Measurements from ENCODE around the gene PARD3B. TPM values are rescaled to one million over a fixed set of nuclear protein-coding genes. Genes with fewer than 3 reads are reported as not detected.

PARD3B gene
- total RNA-seq, 1 donor from 2014 or later, result 29.7 TPM

GRCh38 chr2:204570421-204570820, 25.1 kb downstream of the PARD3B start:
- Mint-ChIP-seq H3K36me3 (ENCODE audit: insufficient read depth) (no peaks in the 10 kb centered on the region), H3K27ac (no peak overlapping the region), H3K4me3 (ENCODE audit: low read depth) (no peak overlapping the region), H3K9me3 (ENCODE audit: low read depth) (no peaks in the 10 kb centered on the region), H3K27me3 (no peaks in the 10 kb centered on the region), H3K4me1 (ENCODE audit: low read depth) (peaks cover 12% of the 10 kb centered on the region)
- DNase-seq (ENCODE audit: low spot score, unreplicated experiment), result no peak
- TF ChIP-seq, protein P1, sequence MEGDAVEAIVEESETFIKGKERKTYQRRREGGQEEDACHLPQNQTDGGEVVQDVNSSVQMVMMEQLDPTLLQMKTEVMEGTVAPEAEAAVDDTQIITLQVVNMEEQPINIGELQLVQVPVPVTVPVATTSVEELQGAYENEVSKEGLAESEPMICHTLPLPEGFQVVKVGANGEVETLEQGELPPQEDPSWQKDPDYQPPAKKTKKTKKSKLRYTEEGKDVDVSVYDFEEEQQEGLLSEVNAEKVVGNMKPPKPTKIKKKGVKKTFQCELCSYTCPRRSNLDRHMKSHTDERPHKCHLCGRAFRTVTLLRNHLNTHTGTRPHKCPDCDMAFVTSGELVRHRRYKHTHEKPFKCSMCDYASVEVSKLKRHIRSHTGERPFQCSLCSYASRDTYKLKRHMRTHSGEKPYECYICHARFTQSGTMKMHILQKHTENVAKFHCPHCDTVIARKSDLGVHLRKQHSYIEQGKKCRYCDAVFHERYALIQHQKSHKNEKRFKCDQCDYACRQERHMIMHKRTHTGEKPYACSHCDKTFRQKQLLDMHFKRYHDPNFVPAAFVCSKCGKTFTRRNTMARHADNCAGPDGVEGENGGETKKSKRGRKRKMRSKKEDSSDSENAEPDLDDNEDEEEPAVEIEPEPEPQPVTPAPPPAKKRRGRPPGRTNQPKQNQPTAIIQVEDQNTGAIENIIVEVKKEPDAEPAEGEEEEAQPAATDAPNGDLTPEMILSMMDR (IDR thresholded peaks at IDR 0.05; ENCODE audit: unreplicated experiment), result no peak

- Mint-ChIP-seq H3K36me3 (ENCODE audit: insufficient read depth) (no peaks in the 10 kb centered on the region), H3K27ac (no peak overlapping the region), H3K9me3 (ENCODE audit: low read depth) (no peaks in the 10 kb centered on the region), H3K27me3 (no peaks in the 10 kb centered on the region), H3K4me1 (ENCODE audit: low read depth) (peaks cover 11% of the 10 kb centered on the region), H3K4me3 (ENCODE audit: low read depth) (no peak overlapping the region)
- no peak for DNase-seq (ENCODE audit: low spot score, unreplicated experiment)
- TF ChIP-seq, protein P1 (IDR thresholded peaks at IDR 0.05; ENCODE audit: unreplicated experiment), result no peak
These were observed 25.8 kb downstream of the PARD3B start for GRCh38 chr2:204571041-204571440.

GRCh38 chr2:204571911-204572310, 26.6 kb downstream of the PARD3B start:
- H3K27ac Mint-ChIP-seq, result peak overlapping the region; percentile 65
- no peaks in the 10 kb centered on the region for H3K36me3 Mint-ChIP-seq (ENCODE audit: insufficient read depth)
- no peak for DNase-seq (ENCODE audit: low spot score, unreplicated experiment)
- no peak overlapping the region for H3K4me3 Mint-ChIP-seq (ENCODE audit: low read depth)
- H3K4me1 Mint-ChIP-seq (ENCODE audit: low read depth), result peaks cover 11% of the 10 kb centered on the region
- TF ChIP-seq, protein P1 (IDR thresholded peaks at IDR 0.05; ENCODE audit: unreplicated experiment), result no peak
- H3K27me3 Mint-ChIP-seq, result no peaks in the 10 kb centered on the region
- no peaks in the 10 kb centered on the region for H3K9me3 Mint-ChIP-seq (ENCODE audit: low read depth)

GRCh38 chr2:204573221-204573620, 27.9 kb downstream of the PARD3B start:
- DNase-seq (ENCODE audit: low spot score, unreplicated experiment), result no peak

GRCh38 chr2:204574486-204574885, 29.2 kb downstream of the PARD3B start:
- TF ChIP-seq, protein P1 (IDR thresholded peaks at IDR 0.05; ENCODE audit: unreplicated experiment), result no peak
- no peaks in the 10 kb centered on the region for H3K36me3 Mint-ChIP-seq (ENCODE audit: insufficient read depth)
- H3K27me3 Mint-ChIP-seq, result no peaks in the 10 kb centered on the region

More at GRCh38 chr2:204573221-204573620, 27.9 kb downstream of the PARD3B start:
- H3K27ac Mint-ChIP-seq, result no peak overlapping the region
- H3K4me1 Mint-ChIP-seq (ENCODE audit: low read depth), result peaks cover 11% of the 10 kb centered on the region
- no peaks in the 10 kb centered on the region for H3K36me3 Mint-ChIP-seq (ENCODE audit: insufficient read depth)
- TF ChIP-seq, protein P1 (IDR thresholded peaks at IDR 0.05; ENCODE audit: unreplicated experiment), result no peak
- no peaks in the 10 kb centered on the region for H3K9me3 Mint-ChIP-seq (ENCODE audit: low read depth)
- no peaks in the 10 kb centered on the region for H3K27me3 Mint-ChIP-seq
- H3K4me3 Mint-ChIP-seq (ENCODE audit: low read depth), result no peak overlapping the region

More at GRCh38 chr2:204574486-204574885, 29.2 kb downstream of the PARD3B start:
- Mint-ChIP-seq H3K9me3 (ENCODE audit: low read depth) (no peaks in the 10 kb centered on the region), H3K4me1 (ENCODE audit: low read depth) (peaks cover 11% of the 10 kb centered on the region), H3K4me3 (ENCODE audit: low read depth) (no peak overlapping the region), H3K27ac (no peak overlapping the region)
- DNase-seq (ENCODE audit: low spot score, unreplicated experiment), result no peak

Data from progenitor cell of endocrine pancreas (in vitro differentiated cells).